Esophagus muscularis mucosa (tissue), 4 donors: ENCODE measurements around the gene USP25. TPM values are rescaled to one million over a fixed set of nuclear protein-coding genes. Genes with fewer than 3 reads are reported as not detected.

Source experiments
- DNase-seq: peaks from one replicate; pipeline ENCODE4 v3.0.0-alpha.2; 2017; ENCODE audit errors: extremely low spot score
- H3K27ac ChIP-seq, 4 donors: fragments of 200-600 bp; sonication (generic); replicated peaks in 1 of 4; 1 replicate in 3 of 4; 2 replicates in 1 of 4; pipeline ENCODE4 v1.5.1; 2016 to 2019; ENCODE audit warnings: mild to moderate bottlenecking in 1 of 4
- H3K27me3 ChIP-seq, 4 donors: fragments of 200-600 bp; sonication (generic); one replicate each; pipeline versions ENCODE4 v1.5.1 to v1.6.0; 2016 to 2019
- H3K36me3 ChIP-seq, 4 donors: fragments of 200-600 bp; sonication (generic); one replicate each; pipeline ENCODE4 v1.5.1; 2016 to 2019
- H3K4me1 ChIP-seq, 4 donors: fragments of 200-600 bp; sonication (generic); one replicate each; pipeline ENCODE4 v1.5.1; 2016 to 2019
- H3K4me3 ChIP-seq, 4 donors: fragments of 200-600 bp; sonication (generic); 1 replicate in 2 of 4; 2 replicates in 2 of 4; pipeline ENCODE4 v1.5.1; 2016 to 2019; ENCODE audit warnings: mild to moderate bottlenecking in 4 of 4, moderate library complexity in 1 of 4
- H3K9me3 ChIP-seq, 4 donors: fragments of 200-600 bp; sonication (generic); 1 replicate in 3 of 4; 2 replicates in 1 of 4; pipeline ENCODE4 v1.5.1; 2016 to 2019
- EP300 ChIP-seq: sonication (generic); formaldehyde crosslinking; IDR thresholded peaks from one replicate; pipeline ENCODE4 v1.6.1; 2017; ENCODE audit warnings: antibody characterized with exemption
- POLR2A ChIP-seq: fragments of 450-650 bp; IDR thresholded peaks from one replicate; pipeline ENCODE4 v1.6.1; 2017; ENCODE audit warnings: antibody characterized with exemption, moderate library complexity, mild to moderate bottlenecking, low read depth
- POLR2AphosphoS5 ChIP-seq, 2 donors: sonication (generic); formaldehyde crosslinking; IDR thresholded peaks; one replicate each; pipeline ENCODE4 v1.6.1; 2017; ENCODE audit warnings: antibody characterized with exemption in 2 of 2
- WGBS: methylation state at CpG from one replicate; pipeline ENCODE4 v1.1.5; 2018; 5-methylcytosine and 5-hydroxymethylcytosine counted together
- intact Hi-C: fragments of 100-400 bp; cut with DNase I; formaldehyde crosslinking; loops from one replicate; pipeline ENCODE4 v1.15.1; 2023
- total RNA-seq, 4 donors: library from RNA; depleted of rRNA; stranded (reverse); fragments of >200 nt; gene quantifications; one replicate each; pipeline versions ENCODE4 v1.1.0 to v1.2.1, GENCODE V29; 2016
- TF ChIP-seq, protein P1 (sequence below), 3 experiments: fragments of 200-600 bp in 2 of 3; fragments of 450-650 bp in 1 of 3; sonication (generic) in 2 of 3; IDR thresholded peaks; one replicate each; pipeline ENCODE4 v1.5.1; 2017 to 2019; ENCODE audit warnings: antibody characterized with exemption in 3 of 3, mild to moderate bottlenecking in 2 of 3, moderate library complexity in 1 of 3

USP25 gene
- total RNA-seq, 4 donors from 2014 or later: 48.2 to 75.1 (median 60.0) TPM

DNA sequence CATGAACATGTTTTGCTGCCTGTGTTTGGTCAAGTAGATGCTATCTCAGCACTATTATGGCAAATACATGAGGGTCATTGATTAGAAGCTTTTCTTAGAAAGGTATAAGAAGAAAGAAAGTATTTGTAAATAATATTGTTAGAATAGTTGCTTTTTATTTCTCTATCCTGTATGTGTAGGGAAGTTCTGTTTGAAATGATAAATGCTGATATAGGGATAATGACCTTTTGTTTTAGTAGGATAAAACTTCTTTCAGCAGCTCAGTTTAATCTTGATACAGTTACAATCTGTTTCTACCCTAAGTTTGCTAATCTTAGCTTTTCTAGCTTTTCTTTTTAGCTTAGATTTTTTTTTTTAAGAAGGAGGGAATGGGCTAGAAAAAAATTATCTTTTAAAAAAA is 63.3 kb downstream of the USP25 start:
- intact Hi-C loops: no loop called here
- H3K4me3 ChIP-seq: no peak overlapping the region
- H3K36me3 ChIP-seq: no peaks in the 10 kb centered on the region
- TF ChIP-seq EP300: no peak
- TF ChIP-seq POLR2A: no peak
- TF ChIP-seq, protein P1, sequence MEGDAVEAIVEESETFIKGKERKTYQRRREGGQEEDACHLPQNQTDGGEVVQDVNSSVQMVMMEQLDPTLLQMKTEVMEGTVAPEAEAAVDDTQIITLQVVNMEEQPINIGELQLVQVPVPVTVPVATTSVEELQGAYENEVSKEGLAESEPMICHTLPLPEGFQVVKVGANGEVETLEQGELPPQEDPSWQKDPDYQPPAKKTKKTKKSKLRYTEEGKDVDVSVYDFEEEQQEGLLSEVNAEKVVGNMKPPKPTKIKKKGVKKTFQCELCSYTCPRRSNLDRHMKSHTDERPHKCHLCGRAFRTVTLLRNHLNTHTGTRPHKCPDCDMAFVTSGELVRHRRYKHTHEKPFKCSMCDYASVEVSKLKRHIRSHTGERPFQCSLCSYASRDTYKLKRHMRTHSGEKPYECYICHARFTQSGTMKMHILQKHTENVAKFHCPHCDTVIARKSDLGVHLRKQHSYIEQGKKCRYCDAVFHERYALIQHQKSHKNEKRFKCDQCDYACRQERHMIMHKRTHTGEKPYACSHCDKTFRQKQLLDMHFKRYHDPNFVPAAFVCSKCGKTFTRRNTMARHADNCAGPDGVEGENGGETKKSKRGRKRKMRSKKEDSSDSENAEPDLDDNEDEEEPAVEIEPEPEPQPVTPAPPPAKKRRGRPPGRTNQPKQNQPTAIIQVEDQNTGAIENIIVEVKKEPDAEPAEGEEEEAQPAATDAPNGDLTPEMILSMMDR (IDR thresholded peaks at IDR 0.05): no peak
- no peak for TF ChIP-seq POLR2AphosphoS5 (IDR thresholded peaks at IDR 0.05)
- H3K27ac ChIP-seq: no peak overlapping the region
- H3K4me1 ChIP-seq: peaks cover 0 to 23% (median 8%) of the 10 kb centered on the region in 4 donors
- no peaks in the 10 kb centered on the region for H3K9me3 ChIP-seq
- no peaks in the 10 kb centered on the region for H3K27me3 ChIP-seq
- DNase-seq: no peak

GRCh38 chr21:15793550-15794235 is 63.9 kb downstream of the USP25 start:
- Histone ChIP-seq H3K27ac (no peak overlapping the region), H3K36me3 (no peaks in the 10 kb centered on the region), H3K4me3 (no peak overlapping the region), H3K4me1 (peaks cover 0 to 20% (median 8%) of the 10 kb centered on the region in 4 donors), H3K9me3 (no peaks in the 10 kb centered on the region), H3K27me3 (no peaks in the 10 kb centered on the region)
- intact Hi-C loops: no loop called here
- WGBS: 64% methylated on average over 1 of the region's 1 CpG
- no peak for DNase-seq
- TF ChIP-seq POLR2A: no peak
- TF ChIP-seq EP300: no peak
- TF ChIP-seq, protein P1 (IDR thresholded peaks at IDR 0.05): no peak
- TF ChIP-seq POLR2AphosphoS5 (IDR thresholded peaks at IDR 0.05): no peak

GRCh38 chr21:15794277-15794912 is 64.6 kb downstream of the USP25 start:
- no peak overlapping the region for H3K27ac ChIP-seq
- TF ChIP-seq, protein P1 (IDR thresholded peaks at IDR 0.05): no peak
- TF ChIP-seq POLR2A (no peak), EP300 (no peak), POLR2AphosphoS5 (IDR thresholded peaks at IDR 0.05) (no peak)
- H3K4me1 ChIP-seq: peaks cover 0 to 13% (median under 1%) of the 10 kb centered on the region in 4 donors
- no peaks in the 10 kb centered on the region for H3K36me3 ChIP-seq
- 92% methylated on average over 2 of the region's 2 CpGs for WGBS
- H3K9me3 ChIP-seq: no peaks in the 10 kb centered on the region
- intact Hi-C loops: no loop called here
- no peaks in the 10 kb centered on the region for H3K27me3 ChIP-seq
- no peak overlapping the region for H3K4me3 ChIP-seq
- DNase-seq: no peak

DNA sequence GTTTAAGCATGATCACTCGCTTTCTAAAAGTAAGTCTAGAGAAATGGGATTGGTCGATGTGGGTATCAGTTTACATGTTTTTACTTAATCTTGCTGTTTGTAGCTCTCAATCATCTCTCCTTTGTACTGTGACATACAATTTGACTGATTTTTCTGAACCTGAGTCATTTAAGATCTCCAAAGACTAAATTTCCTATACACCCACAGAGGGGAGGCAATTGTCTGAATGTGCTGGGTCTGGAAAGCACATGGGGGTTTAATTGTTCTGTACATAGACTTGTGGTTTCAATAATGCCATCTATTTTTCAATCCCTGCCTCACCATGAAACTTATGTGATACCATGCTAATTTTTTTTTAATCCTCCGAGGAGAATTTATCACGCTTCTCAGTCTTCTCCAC is 65.8 kb downstream of the USP25 start:
- no peak overlapping the region for H3K27ac ChIP-seq
- H3K27me3 ChIP-seq: no peaks in the 10 kb centered on the region
- no peaks in the 10 kb centered on the region for H3K9me3 ChIP-seq
- H3K36me3 ChIP-seq: no peaks in the 10 kb centered on the region
- intact Hi-C loops: no loop called here
- H3K4me3 ChIP-seq: no peak overlapping the region
- WGBS: 93% methylated on average over 4 of the region's 4 CpGs
- H3K4me1 ChIP-seq: peaks cover 0 to 10% (median 5%) of the 10 kb centered on the region in 4 donors
- no peak for DNase-seq
- TF ChIP-seq POLR2AphosphoS5 (IDR thresholded peaks at IDR 0.05) (no peak), POLR2A (no peak), EP300 (no peak)
- TF ChIP-seq, protein P1 (IDR thresholded peaks at IDR 0.05): no peak
